HG03565 (cell line): ENCODE data around the gene MYBBP1A.

Source experiments
- ATAC-seq: cut with Tn5 transposase; IDR thresholded peaks from one replicate; pipeline ENCODE4 v1.9.1; 2021; ENCODE audit warnings: mild to moderate bottlenecking, moderate library complexity; ENCODE audit not compliant: unreplicated experiment

The MYBBP1A gene

DNA sequence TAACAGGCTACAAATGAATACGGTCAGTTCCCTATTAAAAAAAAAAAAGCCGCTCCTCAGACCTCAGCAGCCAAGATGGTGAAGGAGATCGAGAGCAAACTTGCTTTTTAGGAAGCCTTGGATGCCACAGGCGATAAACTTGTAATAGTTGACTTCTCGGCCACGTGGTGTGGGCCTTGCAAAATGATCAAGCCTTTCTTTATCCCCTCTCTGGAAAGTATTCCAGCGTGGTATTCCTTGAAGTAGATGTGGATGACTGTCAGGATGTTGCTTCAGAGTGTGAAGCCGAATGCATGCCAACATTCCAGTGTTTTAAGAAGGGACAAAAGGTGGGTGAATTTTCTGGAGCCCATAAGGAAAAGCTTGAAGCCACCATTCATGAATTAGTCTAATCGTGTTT lies 16.9 kb upstream of the MYBBP1A start:
- ATAC-seq: no peak

DNA sequence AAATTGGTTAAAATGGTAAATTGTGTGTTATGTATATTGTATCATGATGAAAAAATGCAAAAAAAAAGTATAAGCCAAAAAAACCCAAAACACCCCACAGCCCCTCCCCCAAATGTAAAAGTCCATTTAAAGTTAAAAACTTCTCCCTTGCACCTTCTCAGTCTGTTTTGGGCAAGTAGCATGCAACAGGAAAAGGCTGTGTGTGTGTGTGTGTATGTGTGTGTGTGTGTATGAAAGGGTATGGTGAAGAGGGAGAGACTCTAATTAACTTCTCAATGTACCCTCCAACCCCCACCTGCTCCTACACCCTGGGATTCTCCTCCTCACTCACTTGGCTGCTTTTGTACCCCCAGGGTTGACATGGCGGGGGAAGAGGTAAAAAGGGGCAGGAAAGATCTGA lies 14.4 kb upstream of the MYBBP1A start:
- ATAC-seq: no peak

- ATAC-seq: no peak
Measured at GRCh38 chr17:4566785-4567184, 11.6 kb upstream of the MYBBP1A start.

DNA sequence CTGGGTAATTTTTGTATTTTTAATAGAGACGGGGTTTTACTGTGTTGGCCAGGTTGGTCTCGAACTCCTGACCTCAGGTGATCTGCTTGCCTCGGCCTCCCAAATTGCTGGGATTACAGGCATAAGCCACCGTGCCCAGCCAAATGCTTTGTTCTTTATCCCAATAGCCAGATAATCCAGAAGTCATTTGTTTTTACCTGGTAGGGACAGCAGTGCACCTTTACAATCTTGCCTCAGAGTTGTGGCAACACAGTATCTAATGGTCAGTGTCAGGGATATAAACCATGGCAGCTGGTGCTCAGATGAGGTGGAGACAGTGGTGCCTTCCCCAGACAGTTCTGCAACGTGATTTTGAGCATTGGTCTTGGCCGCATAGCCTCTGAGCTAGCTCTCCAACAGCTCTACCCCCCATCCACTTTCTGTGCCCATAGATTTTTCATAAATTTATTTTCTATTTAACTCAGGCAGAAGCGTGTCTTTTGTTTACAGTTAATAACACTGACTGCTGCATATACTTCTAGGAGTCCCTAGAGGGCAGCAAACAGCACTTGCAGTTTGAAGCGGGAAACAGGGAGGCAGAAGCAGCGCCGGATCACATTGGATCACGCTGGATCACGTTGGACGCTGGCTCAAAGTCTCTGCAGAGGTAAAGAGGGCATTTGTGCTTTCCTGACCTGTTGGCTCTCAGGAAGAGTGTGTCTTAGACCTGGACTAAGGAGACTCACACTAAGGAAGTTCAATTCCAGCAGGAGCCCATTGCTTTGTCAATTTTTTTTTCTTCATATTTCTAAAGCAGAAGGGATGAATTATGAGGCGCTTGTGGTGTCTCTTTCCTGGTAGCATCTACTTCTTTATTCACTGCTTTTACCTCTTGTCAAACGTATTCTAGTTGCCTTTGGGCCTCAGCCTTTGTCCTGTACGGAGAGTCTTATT lies 10.3 kb upstream of the MYBBP1A start:
- no peak for ATAC-seq

DNA sequence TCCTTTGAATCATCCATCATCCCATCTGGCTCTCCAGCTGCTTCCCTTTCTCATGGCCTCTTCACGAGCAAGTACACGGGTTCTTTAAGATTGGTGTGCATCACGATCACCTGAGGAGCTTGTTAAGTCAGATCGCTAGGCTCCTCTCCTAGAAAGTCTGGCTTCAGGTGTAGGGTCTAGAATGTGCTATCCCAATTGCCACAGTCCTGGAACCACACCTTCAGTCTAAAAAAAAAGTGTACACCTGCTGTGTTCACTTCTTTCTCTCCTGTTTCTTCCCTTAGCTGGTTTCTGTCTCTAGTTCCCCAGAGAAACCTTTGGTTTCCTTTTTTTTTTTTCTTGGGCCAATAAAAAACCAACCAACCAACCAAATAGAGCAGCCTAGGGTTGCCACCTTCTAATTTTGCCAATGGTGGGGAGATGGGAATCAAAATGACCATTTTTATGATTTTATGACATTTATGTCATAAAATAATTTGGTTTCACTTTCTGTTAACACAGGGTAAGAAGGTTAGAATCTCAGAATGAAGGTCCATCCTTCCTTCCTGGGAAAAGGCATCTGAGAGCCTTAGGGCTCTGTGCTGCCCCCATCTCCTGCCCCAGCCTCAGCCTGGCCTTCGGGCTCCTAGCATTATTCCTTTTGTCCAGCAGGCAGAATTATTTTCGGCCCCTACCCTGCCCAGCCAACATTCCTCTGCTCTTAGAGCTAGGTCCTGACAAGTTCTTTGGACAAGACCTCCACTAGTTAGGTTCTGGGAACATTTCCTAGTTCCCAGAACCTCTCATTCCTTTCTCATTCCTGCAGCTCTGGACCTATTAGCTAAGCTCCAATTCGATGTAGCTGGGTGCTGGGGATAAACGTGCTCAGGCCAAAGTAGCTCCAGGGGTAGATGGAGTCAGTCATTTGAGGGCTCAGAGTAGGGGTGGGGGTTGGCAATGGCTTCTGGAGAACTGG lies 7.1 kb upstream of the MYBBP1A start:
- ATAC-seq: no peak

- ATAC-seq: no peak
Measured at GRCh38 chr17:4560837-4561256, 5.7 kb upstream of the MYBBP1A start.

DNA sequence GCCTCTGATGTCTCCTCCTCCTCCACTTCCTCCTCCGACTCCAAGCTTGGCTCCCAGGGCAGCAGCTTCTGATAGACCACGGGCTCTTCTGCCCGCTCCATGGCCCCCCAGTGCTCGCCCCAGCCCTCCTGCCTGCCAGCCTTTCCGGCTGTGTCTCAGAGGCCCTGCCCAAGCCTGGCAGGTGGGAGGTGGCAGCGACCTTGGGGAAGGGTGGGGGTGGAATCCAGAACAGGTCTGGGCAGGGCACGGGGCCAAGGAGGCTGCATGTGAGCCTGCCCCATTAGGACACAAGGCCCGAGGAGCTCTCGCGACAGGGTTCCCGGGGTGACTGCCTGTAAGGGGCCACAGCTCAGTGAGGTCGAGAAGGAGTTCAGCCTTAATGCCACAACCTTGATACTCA lies 5.2 kb upstream of the MYBBP1A start, which contains the start of gene GGT6:
Gene GGT6, minus strand, starts transcription at position 157 of the 400 bp plus-strand sequence. Its CDS starts 56 bp downstream, at position 101.
- no peak for ATAC-seq

DNA sequence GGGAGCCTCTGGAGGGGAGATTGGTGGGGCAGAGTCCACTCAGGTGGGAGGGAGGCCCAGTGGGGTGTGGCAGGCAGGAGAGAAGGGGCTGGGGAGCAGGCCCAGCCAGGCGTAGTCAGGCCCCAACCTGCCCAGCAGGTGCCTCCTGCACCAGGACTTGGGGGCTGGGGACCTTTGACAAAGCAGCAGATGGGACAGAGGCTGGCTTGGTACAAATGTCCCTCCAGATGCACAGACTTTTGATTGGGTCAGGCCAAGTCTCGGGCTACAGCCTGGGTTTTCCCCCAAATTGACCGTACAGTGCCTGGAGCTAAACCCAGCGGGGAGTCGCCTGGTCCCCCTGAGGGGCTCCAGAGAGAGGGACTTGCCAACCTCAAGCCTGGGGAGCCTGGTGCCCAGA lies 4.8 kb upstream of the MYBBP1A start:
- ATAC-seq: no peak

DNA sequence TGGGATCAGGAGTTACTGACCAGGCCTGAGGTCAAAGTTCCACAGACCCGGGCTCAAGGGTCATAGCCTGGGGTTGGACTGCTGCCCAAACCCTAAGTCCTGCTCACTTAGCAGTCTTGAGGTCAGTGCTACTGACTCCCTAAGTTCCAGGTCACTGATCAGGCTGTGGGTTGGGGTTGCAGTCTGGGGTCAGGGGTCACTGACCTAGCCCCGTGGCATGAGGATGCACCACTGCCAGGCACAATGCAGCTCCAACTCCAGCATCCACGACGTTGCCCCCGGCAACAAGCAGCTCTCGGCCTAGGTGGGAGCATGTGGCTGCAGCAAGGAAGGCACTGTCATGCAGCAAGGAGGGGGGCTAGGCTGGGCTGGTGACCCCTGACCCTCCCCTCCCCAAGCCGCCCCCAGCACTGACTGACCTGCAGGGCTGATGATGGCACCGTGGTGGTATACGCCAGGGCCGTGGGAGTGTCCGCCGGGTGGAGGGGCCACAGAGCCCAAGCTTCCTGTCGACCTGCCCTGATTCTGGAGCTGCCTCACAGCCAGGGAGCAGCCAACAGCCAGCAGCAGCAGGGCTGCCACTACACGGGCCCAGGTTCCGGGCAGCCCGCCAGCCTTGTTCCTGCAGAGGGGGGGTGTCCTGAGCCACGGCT lies 4.1 kb upstream of the MYBBP1A start:
- no peak for ATAC-seq

DNA sequence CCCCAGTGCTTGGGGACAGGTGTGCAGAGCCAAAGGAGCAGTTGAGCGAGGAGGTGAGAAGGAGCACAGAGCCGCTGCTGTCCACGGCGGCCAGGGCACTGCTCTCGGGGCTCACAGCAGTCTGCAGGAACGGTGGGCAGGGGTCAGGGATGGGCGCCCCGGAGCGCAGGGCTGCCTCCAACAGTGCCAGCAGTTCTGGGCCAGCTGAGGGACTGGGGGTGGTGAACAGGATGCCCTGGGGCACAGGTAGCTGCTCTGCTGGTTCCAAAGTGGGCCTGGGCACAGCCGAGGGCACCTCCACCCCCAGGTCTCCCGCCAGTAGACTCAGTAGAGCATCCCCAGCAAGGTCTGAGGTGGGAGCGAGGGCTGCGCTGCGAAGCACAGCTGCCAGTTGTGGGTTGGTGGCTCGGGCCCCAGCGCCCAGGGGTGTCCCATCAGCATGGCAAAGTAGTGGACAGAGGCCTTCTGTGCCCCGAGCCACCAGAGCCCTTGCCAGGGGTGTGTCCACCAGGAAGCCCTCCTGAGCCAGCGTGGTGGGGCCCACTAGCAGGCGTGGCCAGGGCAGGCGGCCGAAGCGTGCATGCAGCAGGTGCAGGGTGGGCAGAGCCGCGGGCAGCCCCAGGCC lies 3.3 kb upstream of the MYBBP1A start:
- no peak for ATAC-seq

DNA sequence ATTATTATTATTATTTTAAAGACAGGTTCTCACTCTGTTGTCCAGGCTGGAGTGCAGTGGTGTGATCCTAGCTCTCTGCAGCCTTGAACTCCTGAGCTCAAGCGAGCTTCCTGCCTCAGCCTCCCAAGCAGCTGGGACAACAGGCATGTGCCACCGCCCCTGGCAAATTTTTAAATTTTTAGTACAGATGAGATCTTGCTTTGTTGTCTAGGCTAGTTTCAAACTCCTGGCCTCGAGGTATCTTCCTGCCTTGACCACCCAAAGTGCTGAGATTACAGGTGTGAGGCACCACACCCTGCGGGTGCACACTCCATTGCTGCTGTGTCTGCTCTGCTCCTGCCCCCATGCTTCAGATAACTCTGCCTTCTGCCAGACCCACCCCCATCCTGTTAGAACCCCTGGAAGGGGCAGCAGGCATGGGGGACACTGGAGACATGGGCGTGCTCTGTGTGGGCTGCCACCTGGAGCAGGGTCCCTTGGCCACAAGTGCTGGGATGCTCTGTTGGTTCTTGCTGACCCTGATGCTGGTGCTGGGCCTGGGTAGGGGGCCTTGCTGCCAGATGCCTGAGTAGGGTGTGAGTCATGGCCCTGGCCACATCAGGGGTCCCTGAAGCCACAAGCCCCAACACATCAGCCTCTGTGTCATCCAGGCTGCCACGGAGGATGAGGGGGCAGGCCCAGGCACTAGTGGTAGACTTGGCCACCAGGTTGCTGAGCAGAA lies 2.6 kb upstream of the MYBBP1A start:
- ATAC-seq: no peak

- ATAC-seq: no peak
Measured at GRCh38 chr17:4556996-4557395, 1.8 kb upstream of the MYBBP1A start.

DNA sequence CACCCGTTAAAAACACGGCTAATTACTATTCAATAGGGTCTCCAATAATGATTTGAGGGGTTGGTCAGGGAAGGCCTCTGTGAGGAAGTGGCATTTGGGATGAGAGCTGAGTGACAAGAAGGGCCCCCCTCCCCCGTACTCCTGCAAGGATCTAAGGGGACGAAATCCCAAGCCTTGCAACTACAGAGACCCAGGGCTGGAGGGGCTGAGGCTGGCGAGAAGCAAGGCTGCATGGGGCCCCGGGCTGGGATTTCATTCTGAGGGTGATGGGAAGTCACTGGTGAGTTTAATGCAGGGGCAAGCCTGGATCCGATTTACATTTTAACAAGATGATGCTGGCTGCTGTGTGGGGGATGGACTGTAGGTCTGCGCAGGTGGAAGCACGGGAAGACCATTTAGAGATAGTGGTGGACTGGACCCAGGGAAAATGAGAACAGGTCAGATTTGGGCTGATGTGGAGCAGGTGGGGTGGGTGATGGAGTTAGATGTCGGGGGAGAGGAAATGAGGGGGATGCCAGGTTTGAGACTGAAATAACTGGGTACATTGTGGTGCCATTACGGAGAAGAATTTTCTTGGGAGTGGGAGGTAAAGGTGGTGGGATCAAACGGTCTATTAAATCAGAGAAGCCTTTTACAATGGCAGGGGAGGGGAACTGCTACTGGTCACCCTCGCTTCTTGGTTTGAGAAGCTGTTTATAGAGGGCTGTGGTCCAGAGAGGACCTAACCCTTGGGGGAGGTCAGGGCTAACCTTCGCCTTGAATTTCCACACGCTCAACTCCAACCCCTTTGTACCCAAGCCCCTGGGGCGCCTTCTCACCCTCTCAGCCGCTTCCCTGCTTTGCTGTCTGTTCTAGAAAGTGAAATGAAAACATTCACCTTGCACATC lies 932 bp upstream of the MYBBP1A start:
- no peak for ATAC-seq

DNA sequence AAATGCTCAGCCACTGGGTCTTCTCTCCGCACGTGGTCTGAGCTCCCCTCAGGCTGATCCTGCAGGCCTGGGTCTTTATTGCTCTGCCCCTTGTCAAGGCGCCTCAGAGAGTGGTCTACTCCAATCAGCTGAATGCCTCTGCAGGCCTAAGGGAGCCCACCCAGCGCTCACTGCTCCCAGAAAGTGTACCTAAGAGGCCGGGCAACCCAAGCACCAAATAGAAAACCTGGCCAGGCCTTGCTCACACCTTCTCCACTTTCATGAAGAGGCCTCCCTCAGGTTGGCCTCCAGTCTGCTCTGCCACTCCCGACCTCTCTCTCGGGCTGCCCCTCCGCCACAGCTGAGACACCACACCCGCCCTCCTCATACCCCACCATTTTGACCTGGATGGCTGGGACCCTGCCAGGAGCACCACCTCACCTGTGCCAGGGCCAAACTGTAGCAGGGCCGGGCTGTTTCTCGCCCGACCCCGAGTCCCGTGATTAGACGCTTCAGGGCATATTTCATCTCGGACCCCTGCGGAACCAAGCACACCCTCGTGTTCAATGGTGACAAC lies 665 bp downstream of the MYBBP1A start:
- ATAC-seq: no peak

DNA sequence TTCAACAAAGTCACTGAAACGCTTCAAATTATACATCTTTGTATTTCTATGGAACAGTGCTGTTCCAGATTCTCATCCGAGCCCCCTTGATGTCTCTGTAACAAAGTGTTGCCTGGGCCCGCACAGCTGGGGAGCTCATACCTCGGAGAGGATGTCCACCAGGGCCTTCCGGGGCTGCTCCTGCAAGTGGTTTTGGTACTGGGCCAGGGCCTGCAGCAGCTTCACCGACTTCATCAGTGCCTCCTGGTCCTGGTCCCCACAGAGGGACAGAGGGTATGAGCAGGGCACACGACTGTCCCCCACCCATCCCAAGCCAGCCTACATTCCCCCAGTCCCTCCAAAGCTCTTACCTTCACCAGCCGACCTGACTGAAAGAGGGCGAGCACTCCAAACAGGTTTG lies 1.5 kb downstream of the MYBBP1A start:
- no peak for ATAC-seq

GRCh38 chr17:4551796-4552525 lies 3.2 kb downstream of the MYBBP1A start:
- no peak for ATAC-seq

- ATAC-seq: no peak
Measured at GRCh38 chr17:4551141-4551540, 4.0 kb downstream of the MYBBP1A start.

GRCh38 chr17:4550534-4551039 lies 4.6 kb downstream of the MYBBP1A start:
- no peak for ATAC-seq
